ENCODE data around the gene PDHA2.
"Not testable (repeated sequence)": the region's sequence is repeated elsewhere in the genome, so short reads cannot be mapped to it uniquely, and the experiment has no call there.

The PDHA2 gene

GRCh38 chr4:95839891-95840290, at the start of gene PDHA2:
Gene PDHA2 (plus strand): TSS chr4:95840093. CDS start chr4:95840151, 58 bp downstream.
- no peak for DNase-seq (ENCODE audit: low spot score)

- DNase-seq (ENCODE audit: low spot score) = no peak
Measured at GRCh38 chr4:95798003-95798402, 41.9 kb upstream of the PDHA2 start.

GRCh38 chr4:95798727-95799126, 41.2 kb upstream of the PDHA2 start:
- no peak for DNase-seq (ENCODE audit: low spot score)

GRCh38 chr4:95821867-95822266, 18.0 kb upstream of the PDHA2 start:
- DNase-seq (ENCODE audit: low spot score) = no peak

- DNase-seq (ENCODE audit: low spot score) = no peak
Measured at GRCh38 chr4:95825546-95825945, 14.3 kb upstream of the PDHA2 start.

GRCh38 chr4:95830651-95831050, 9.2 kb upstream of the PDHA2 start:
- DNase-seq (ENCODE audit: low spot score) = no peak

- DNase-seq (ENCODE audit: low spot score) = no peak
Measured at GRCh38 chr4:95831166-95831565, 8.7 kb upstream of the PDHA2 start.

GRCh38 chr4:95833711-95834194, 6.1 kb upstream of the PDHA2 start:
- DNase-seq (ENCODE audit: low spot score) = peak; percentile 1

DNA sequence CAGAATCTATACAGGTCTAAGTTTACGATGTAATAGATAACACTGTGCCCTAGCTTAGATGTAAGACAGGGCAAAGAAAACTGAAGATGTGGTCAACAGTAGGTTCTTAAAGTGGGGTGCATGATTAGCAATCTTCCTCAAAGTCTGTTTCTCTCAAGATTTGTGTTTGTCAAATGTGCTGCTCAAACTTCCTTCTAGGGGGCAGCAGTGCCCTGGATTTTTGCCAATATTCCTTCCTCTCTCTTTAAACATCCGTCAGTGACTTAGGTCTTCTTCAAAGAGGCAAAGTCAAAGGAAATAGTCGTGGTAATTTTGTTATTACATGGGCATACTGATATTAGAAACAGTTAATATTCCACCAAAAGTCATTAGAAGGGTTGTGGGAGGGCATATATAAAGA, 4.2 kb upstream of the PDHA2 start:
- DNase-seq (ENCODE audit: low spot score) = peak; percentile 44

DNA sequence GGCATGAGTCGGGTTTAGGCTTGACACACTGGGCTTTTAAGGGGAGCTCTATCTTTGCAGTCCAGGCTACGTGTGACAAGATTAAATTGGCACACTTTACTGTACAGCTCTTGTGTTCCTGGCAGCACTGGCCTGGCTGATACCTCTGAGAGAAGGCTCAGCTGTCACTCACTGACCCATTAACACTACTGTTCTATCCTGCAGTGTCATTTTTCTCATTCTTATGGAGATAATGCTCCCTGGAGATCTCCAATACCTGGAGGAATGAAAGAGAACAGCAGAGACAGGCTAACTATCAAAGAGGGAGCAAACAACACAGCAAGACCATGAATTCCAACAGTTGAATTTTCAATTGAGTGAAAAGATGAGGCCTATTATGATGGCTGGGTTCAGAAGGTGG, 1.7 kb upstream of the PDHA2 start:
- DNase-seq (ENCODE audit: low spot score) = no peak

GRCh38 chr4:95847908-95848460, 8.1 kb downstream of the PDHA2 start:
- no peak for DNase-seq (ENCODE audit: low spot score)

GRCh38 chr4:95850161-95850560, 10.3 kb downstream of the PDHA2 start:
- no peak for DNase-seq (ENCODE audit: low spot score)

GRCh38 chr4:95857761-95858160, 17.9 kb downstream of the PDHA2 start:
- DNase-seq (ENCODE audit: low spot score) = no peak

DNA sequence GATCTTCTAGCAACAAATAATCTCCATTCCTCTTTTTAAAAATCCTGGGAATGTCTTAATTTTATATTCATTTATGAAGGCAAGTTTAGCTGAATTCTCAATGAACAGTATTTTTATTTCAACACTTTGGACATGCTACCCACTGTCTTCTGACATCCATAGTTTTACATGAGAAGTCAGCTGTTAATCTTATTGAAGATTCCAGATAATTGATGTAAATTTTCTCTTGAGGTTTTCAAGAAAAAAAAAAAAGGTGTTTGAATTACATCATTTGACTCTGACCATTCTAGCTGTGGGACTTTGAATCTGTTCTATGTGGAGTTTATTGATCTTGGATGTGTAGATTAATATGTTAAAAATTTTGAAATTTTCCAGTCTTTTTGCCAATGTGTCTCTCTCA, 28.0 kb downstream of the PDHA2 start:
- peak; percentile 4 for DNase-seq (ENCODE audit: low spot score)

- not testable (repeated sequence) for DNase-seq (ENCODE audit: low spot score)
Measured at GRCh38 chr4:95869414-95869813, 29.5 kb downstream of the PDHA2 start.

GRCh38 chr4:95869961-95870500, 30.1 kb downstream of the PDHA2 start:
- DNase-seq (ENCODE audit: low spot score) = no peak

GRCh38 chr4:95877636-95878035, 37.7 kb downstream of the PDHA2 start:
- no peak for DNase-seq (ENCODE audit: low spot score)

DNA sequence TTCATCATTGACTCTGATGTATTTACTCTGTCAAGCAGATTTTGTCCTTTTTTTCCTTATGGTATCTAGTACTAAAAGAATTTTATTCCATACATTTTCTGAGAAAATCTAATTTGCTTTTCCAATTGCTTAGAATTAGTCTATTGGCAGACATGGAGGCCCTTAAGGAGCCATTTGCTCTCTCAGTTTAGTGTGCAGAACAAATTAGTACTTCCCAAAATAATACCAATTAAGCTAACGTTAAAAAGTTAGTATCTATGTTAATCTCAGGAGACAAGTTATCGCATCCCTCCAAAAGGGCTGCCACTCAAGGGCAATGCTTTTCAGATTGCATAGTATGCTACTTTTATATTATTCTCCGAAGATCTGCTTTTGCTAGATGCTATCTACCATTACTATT, 47.7 kb downstream of the PDHA2 start:
- no peak for DNase-seq (ENCODE audit: low spot score)

DNA sequence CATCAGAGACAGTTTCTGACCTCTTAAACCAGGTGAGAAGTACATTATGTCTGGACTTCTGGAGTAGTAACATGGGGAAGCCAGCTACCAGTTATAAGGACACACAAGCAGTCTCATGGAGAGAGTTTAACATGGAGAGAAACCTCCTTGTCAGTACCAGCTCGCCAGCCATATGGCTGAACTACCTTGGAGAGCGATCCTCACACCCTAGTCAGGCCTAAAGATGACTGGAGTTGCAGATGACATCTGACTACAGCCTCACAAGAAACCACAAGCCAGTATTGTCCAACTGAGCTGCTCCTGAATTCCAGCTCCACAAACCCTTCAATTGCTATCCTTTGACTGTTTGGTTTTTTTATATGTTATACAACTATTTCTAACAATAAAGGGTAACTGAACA, 49.8 kb downstream of the PDHA2 start:
- no peak for DNase-seq (ENCODE audit: low spot score)
